H9 (cell line): ENCODE measurements around the gene SLC4A3. TPM values are rescaled to one million over a fixed set of nuclear protein-coding genes. Genes with fewer than 3 reads are reported as not detected.
A peak's percentile ranks its signal among the peaks of the same experiment; 100 is the strongest.

Experiments used
- DNase-seq: peaks from one replicate; pipeline ENCODE4 v3.0.0-alpha.2; 2017
- H2AFZ ChIP-seq: one replicate; pipeline ENCODE4 v1.6.1; 2013; ENCODE audit warnings: mild to moderate bottlenecking, low read length, control low read depth, moderate library complexity
- H2AK5ac ChIP-seq: 2 replicates; pipeline ENCODE4 v1.6.1; 2013; ENCODE audit warnings: low read length, control low read depth, mixed read lengths; ENCODE audit not compliant: insufficient read length
- H2BK120ac ChIP-seq: one replicate; pipeline ENCODE4 v1.6.1; 2013; ENCODE audit warnings: low read depth, mild to moderate bottlenecking, low read length, control low read depth, inconsistent platforms; ENCODE audit not compliant: poor library complexity, severe bottlenecking
- H2BK12ac ChIP-seq: 2 replicates; pipeline ENCODE4 v1.6.1; 2013; ENCODE audit warnings: low read length, control low read depth, mixed read lengths, low read depth; ENCODE audit not compliant: insufficient read length
- H2BK15ac ChIP-seq: 2 replicates; pipeline ENCODE4 v1.6.1; 2013; ENCODE audit warnings: low read depth, low read length, control low read depth
- H2BK20ac ChIP-seq: one replicate; pipeline ENCODE4 v1.6.1; 2013; ENCODE audit warnings: low read depth, mild to moderate bottlenecking, low read length, control low read depth, inconsistent platforms; ENCODE audit not compliant: poor library complexity, severe bottlenecking
- H2BK5ac ChIP-seq: 2 replicates; pipeline ENCODE4 v1.6.1; 2013; ENCODE audit warnings: low read length, control low read depth, mixed read lengths; ENCODE audit not compliant: insufficient read length
- H3K14ac ChIP-seq: 2 replicates; pipeline ENCODE4 v1.6.1; 2013; ENCODE audit warnings: low read length, control low read depth; ENCODE audit not compliant: insufficient read depth
- H3K18ac ChIP-seq: 2 replicates; pipeline ENCODE4 v1.6.1; 2013; ENCODE audit warnings: low read depth, mild to moderate bottlenecking, mixed read lengths, low read length, control low read depth; ENCODE audit not compliant: insufficient read length
- H3K23ac ChIP-seq: 2 replicates; pipeline ENCODE4 v1.6.1; 2013; ENCODE audit warnings: low read length, control low read depth, mixed read lengths, low read depth; ENCODE audit not compliant: insufficient read length
- H3K23me2 ChIP-seq: 2 replicates; pipeline ENCODE4 v1.6.1; 2013; ENCODE audit warnings: low read depth, mild to moderate bottlenecking, mixed read lengths, low read length, control low read depth; ENCODE audit not compliant: insufficient read length, poor library complexity, severe bottlenecking
- H3K27ac ChIP-seq: 2 replicates; pipeline ENCODE4 v1.5.1; 2013; ENCODE audit warnings: low read length, control low read depth, mixed read lengths, low read depth; ENCODE audit not compliant: insufficient read length
- H3K27me3 ChIP-seq: 2 replicates; pipeline ENCODE4 v1.6.1; 2013; ENCODE audit warnings: low read length, control low read depth, inconsistent platforms; ENCODE audit not compliant: insufficient read depth
- H3K4ac ChIP-seq: 2 replicates; pipeline ENCODE4 v1.6.1; 2013; ENCODE audit warnings: low read depth, mild to moderate bottlenecking, control low read depth, inconsistent platforms, low read length, moderate library complexity
- H3K4me1 ChIP-seq: 2 replicates; pipeline ENCODE4 v1.6.1; 2013; ENCODE audit warnings: low read length, control low read depth, inconsistent platforms; ENCODE audit not compliant: insufficient read depth
- H3K4me2 ChIP-seq: 2 replicates; pipeline ENCODE4 v1.6.1; 2013; ENCODE audit warnings: low read length, control low read depth, mixed read lengths; ENCODE audit not compliant: insufficient read length, insufficient read depth
- H3K56ac ChIP-seq: 2 replicates; pipeline ENCODE4 v1.6.1; 2013; ENCODE audit warnings: low read depth, mild to moderate bottlenecking, mixed read lengths, low read length, control low read depth; ENCODE audit not compliant: insufficient read length
- H3K79me1 ChIP-seq: 2 replicates; pipeline ENCODE4 v1.6.1; 2013; ENCODE audit warnings: low read depth, mild to moderate bottlenecking, moderate library complexity, low read length, control low read depth, inconsistent platforms; ENCODE audit not compliant: insufficient read depth, poor library complexity, severe bottlenecking
- H3K79me2 ChIP-seq: 2 replicates; pipeline ENCODE4 v1.6.1; 2013; ENCODE audit warnings: low read length, control low read depth, inconsistent platforms; ENCODE audit not compliant: insufficient read depth
- H3K9ac ChIP-seq: 2 replicates; pipeline ENCODE4 v1.6.1; 2013; ENCODE audit warnings: low read length, control low read depth, mixed read lengths; ENCODE audit not compliant: insufficient read length; ENCODE audit errors: extremely low read depth
- H3K9me3 ChIP-seq: one replicate; pipeline ENCODE4 v1.6.1; 2013; ENCODE audit warnings: low read depth, low read length, inconsistent platforms; ENCODE audit not compliant: control insufficient read depth
- H3T11ph ChIP-seq: one replicate; pipeline ENCODE4 v1.6.1; 2013; ENCODE audit warnings: mild to moderate bottlenecking, low read length, control low read depth, inconsistent platforms
- H4K20me1 ChIP-seq: one replicate; pipeline ENCODE4 v1.6.1; 2013; ENCODE audit not compliant: control insufficient read depth, insufficient read length, insufficient read depth
- H4K5ac ChIP-seq: 2 replicates; pipeline ENCODE4 v1.6.1; 2013; ENCODE audit warnings: low read depth, mild to moderate bottlenecking, mixed read lengths, low read length, control low read depth; ENCODE audit not compliant: insufficient read length
- H4K8ac ChIP-seq: replicated peaks from 2 replicates; pipeline ENCODE4 v1.6.1; 2013; ENCODE audit warnings: low read length, control low read depth, mixed read lengths, low read depth; ENCODE audit not compliant: insufficient read length
- H4K91ac ChIP-seq: 2 replicates; pipeline ENCODE4 v1.6.1; 2013; ENCODE audit warnings: low read depth, mild to moderate bottlenecking, moderate library complexity, mixed read lengths, low read length, control low read depth; ENCODE audit not compliant: insufficient read length
- H3K27ac Mint-ChIP-seq, 3 experiments: 2 replicates in 2 of 3; 3 replicates in 1 of 3; pipeline ENCODE4 v1.8.0; 2020 to 2021; ENCODE audit warnings: mixed read lengths in 3 of 3, mild to moderate bottlenecking in 1 of 3, moderate library complexity in 1 of 3
- H3K27me3 Mint-ChIP-seq: 2 replicates; pipeline ENCODE4 v1.8.0; 2021; ENCODE audit warnings: low read depth, mild to moderate bottlenecking, moderate library complexity, mixed read lengths
- H3K36me3 Mint-ChIP-seq, 3 experiments: 2 replicates in 2 of 3; 3 replicates in 1 of 3; pipeline ENCODE4 v1.8.0; 2020 to 2021; ENCODE audit warnings: low read depth in 3 of 3, mixed read lengths in 3 of 3; ENCODE audit not compliant: insufficient read depth in 1 of 3
- H3K4me1 Mint-ChIP-seq, 2 experiments: 2 replicates each; pipeline ENCODE4 v1.8.0; 2020; ENCODE audit warnings: mixed read lengths in 2 of 2
- H3K4me3 Mint-ChIP-seq, 2 experiments: 2 replicates in 1 of 2; 3 replicates in 1 of 2; pipeline ENCODE4 v1.8.0; 2020 to 2021; ENCODE audit warnings: mild to moderate bottlenecking in 2 of 2, mixed read lengths in 2 of 2, moderate library complexity in 1 of 2
- H3K9me3 Mint-ChIP-seq, 2 experiments: 2 replicates in 1 of 2; 3 replicates in 1 of 2; pipeline ENCODE4 v1.8.0; 2020; ENCODE audit warnings: mild to moderate bottlenecking in 2 of 2, mixed read lengths in 2 of 2, moderate library complexity in 1 of 2
- WGBS: extraction: QIAGEN DNeasy Blood & Tissue Kit; methylation state at CpG from one replicate; pipeline ENCODE4 v1.1.7; 2013; ENCODE audit warnings: missing lambda C conversion rate, low lambda C conversion rate, mixed read lengths; ENCODE audit not compliant: insufficient read length; ENCODE audit errors: extremely low coverage; 5-methylcytosine and 5-hydroxymethylcytosine counted together
- total RNA-seq: library from RNA; stranded (reverse); gene quantifications from 2 replicates; pipeline ENCODE4 v1.2.1, GENCODE V29; 2021
- TF ChIP-seq, protein P1 (sequence below): fragments of 200-600 bp; sonication (generic); conservative IDR thresholded peaks from 3 replicates; pipeline ENCODE4 v1.8.0; 2021; ENCODE audit warnings: antibody characterized with exemption, mild to moderate bottlenecking

The SLC4A3 gene
- total RNA-seq, 1 experiment from 2014 or later: 11.1 TPM

DNA sequence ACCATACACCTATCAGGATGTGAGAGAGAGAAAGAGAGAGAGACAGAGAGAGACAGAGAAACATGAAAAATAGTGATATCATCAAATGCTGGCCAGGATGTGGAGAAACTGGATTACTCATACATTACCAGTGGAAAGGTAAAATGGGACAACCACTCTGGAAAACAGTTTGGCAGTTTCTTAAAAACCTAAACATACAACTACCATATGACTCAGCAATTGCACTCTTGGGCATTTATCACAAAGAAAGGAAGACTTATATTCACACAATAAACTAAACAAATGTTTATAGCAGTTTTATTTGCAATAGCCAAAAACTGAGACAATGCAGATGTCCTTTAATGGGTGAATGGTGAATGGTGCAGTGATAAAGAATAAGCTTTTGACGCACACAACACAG, 29.1 kb downstream of the SLC4A3 start:
- Histone ChIP-seq H4K8ac (no peak overlapping the region), H3K18ac (no peak overlapping the region), H2BK20ac (no peak overlapping the region), H2BK5ac (no peak overlapping the region), H3K27me3 (no peaks in the 10 kb centered on the region), H4K20me1 (no peaks in the 10 kb centered on the region), H3K9ac (no peak overlapping the region), H2AK5ac (no peak overlapping the region), H3K4me1 (no peaks in the 10 kb centered on the region), H3K23ac (no peak overlapping the region), H2AFZ (no peak overlapping the region), H3K23me2 (no peaks in the 10 kb centered on the region), H3T11ph (peak overlapping the region; percentile 67), H2BK12ac (no peak overlapping the region), H3K56ac (no peak overlapping the region), H3K14ac (no peak overlapping the region), H2BK120ac (no peak overlapping the region), H3K79me2 (no peaks in the 10 kb centered on the region), H3K9me3 (no peaks in the 10 kb centered on the region), H3K4ac (no peak overlapping the region), H3K27ac (no peak overlapping the region), H4K91ac (no peak overlapping the region), H4K5ac (no peak overlapping the region), H2BK15ac (no peak overlapping the region), H3K4me2 (no peak overlapping the region), H3K79me1 (no peaks in the 10 kb centered on the region)
- H3K27me3 Mint-ChIP-seq: no peaks in the 10 kb centered on the region
- H3K36me3 Mint-ChIP-seq: peaks cover 3 to 13% (median 9%) of the 10 kb centered on the region in 3 experiments; a peak in 6 of 7 replicates
- no peak for DNase-seq
- H3K4me1 Mint-ChIP-seq: peaks cover 0 to 2% of the 10 kb centered on the region in 2 experiments; a peak in 2 of 4 replicates
- no peak overlapping the region for H3K27ac Mint-ChIP-seq
- H3K4me3 Mint-ChIP-seq: no peak overlapping the region
- TF ChIP-seq, protein P1, sequence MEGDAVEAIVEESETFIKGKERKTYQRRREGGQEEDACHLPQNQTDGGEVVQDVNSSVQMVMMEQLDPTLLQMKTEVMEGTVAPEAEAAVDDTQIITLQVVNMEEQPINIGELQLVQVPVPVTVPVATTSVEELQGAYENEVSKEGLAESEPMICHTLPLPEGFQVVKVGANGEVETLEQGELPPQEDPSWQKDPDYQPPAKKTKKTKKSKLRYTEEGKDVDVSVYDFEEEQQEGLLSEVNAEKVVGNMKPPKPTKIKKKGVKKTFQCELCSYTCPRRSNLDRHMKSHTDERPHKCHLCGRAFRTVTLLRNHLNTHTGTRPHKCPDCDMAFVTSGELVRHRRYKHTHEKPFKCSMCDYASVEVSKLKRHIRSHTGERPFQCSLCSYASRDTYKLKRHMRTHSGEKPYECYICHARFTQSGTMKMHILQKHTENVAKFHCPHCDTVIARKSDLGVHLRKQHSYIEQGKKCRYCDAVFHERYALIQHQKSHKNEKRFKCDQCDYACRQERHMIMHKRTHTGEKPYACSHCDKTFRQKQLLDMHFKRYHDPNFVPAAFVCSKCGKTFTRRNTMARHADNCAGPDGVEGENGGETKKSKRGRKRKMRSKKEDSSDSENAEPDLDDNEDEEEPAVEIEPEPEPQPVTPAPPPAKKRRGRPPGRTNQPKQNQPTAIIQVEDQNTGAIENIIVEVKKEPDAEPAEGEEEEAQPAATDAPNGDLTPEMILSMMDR: no peak
- H3K9me3 Mint-ChIP-seq: peaks cover 10 to 15% of the 10 kb centered on the region in 2 experiments
- WGBS: no CpG with 5 or more reads among the region's 1 CpG
